Endometrium (tissue), 2 donors: Measurements from ENCODE around the gene ZYX.

Experiments
- FAIRE-seq: peaks from 2 replicates; lab custom pipeline; 2012; peaks lifted over from hg19 to GRCh38; lab: Jason Lieb, UNC
- donor health status: control.
- donor health status: control.

The ZYX gene

GRCh38 chr7:143380646-143381426 is at the start of gene ZYX:
Gene ZYX (plus strand): TSS chr7:143381345. CDS start chr7:143381572, 227 bp downstream.
- no peak for FAIRE-seq

- FAIRE-seq = no peak
Observed at GRCh38 chr7:143334244-143334643, 46.9 kb upstream of the ZYX start.

DNA sequence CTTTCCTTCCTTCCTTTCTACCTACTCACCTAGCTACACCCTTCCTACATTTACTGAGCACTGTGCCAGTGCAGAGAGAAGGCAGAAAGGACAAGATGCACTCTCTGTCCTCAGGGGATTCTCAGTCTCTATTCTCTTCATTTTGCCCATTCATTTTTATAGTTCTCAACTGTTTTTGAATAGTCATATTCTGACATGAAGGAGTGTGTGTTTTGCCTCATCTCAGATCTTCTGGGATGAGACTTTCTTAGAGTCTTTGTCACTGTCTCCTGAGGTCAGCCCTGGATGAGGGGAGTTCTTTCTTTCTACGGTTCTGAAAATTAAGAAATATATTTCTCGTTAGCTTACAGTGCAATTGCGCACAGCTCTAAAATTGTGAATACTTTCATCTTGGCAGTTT is 43.9 kb upstream of the ZYX start:
- FAIRE-seq = no peak

DNA sequence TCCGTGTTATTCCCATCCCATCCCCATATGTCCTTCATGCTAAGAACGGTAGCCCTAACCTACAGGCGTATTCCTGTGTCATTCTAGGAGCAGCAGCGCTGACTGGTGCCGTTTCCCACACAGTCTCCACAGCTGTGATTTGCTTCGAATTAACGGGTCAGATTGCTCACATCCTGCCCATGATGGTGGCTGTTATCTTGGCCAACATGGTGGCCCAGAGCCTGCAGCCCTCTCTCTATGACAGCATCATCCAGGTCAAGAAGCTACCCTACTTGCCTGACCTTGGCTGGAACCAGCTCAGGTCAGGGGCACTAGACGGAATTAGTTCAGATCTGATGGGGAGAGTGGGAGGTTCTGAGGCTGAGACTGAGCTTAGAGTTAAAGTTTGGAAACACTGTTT is 39.3 kb upstream of the ZYX start:
- no peak for FAIRE-seq

DNA sequence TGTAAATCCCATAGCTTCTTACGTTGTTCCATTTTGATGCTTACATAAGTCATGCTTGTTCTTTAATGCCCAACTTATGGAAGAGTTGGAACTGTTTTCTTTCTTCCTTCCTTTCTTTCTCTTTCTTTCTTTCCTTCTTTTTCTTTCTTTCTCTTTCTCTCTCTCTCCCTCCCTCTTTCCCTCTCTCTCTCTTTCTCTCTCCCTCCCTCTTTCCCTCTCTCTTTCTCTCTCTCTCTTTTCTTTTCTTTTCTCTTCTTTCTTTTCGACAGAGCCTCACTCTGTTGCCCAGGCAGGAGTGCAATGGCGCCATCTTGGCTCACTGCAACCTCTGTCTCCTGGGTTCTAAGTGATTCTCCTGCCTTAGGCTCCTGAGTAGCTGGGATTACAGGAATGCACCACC is 37.5 kb upstream of the ZYX start:
- no peak for FAIRE-seq

- no peak for FAIRE-seq
Observed at GRCh38 chr7:143345428-143345900, 35.7 kb upstream of the ZYX start.

GRCh38 chr7:143346018-143346417 is 35.1 kb upstream of the ZYX start:
- no peak for FAIRE-seq

DNA sequence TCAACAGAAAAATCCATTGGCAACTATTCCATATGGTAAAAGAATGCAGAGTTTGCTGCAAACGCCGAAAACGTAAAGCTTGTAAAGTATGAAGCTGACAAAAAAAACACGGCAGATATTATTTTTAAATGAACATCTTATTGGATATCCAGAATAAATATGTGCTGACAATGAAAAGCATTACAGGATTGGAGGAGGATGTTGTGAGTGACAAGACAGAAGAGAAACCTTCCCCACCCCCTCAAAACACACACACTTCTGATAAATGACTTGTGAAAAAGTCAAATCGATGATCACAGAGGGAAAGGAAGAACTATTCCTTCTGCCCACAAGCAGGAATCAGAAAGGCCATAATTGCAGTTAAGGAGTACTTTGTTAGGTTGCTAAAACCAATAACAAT is 33.2 kb upstream of the ZYX start:
- no peak for FAIRE-seq

- FAIRE-seq = no peak
Observed at GRCh38 chr7:143351060-143351459, 30.1 kb upstream of the ZYX start.

DNA sequence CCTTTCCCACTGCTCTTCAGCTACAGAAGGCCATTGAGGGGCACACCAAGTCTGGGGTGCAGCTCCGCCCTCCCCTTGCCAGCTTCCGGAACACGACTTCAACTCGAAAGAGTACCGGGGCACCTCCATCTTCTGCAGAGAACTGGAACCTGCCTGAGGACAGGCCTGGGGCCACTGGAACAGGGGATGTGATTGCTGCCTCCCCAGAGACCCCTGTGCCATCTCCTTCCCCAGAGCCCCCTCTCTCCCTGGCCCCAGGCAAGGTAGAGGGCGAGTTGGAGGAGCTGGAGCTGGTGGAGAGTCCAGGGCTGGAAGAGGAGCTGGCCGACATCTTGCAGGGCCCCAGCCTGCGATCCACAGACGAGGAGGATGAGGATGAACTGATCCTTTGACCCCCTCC is 29.6 kb upstream of the ZYX start:
- no peak for FAIRE-seq

GRCh38 chr7:143352531-143353002 is 28.6 kb upstream of the ZYX start:
- FAIRE-seq = no peak

GRCh38 chr7:143354376-143354775 is 26.8 kb upstream of the ZYX start:
- FAIRE-seq = no peak

DNA sequence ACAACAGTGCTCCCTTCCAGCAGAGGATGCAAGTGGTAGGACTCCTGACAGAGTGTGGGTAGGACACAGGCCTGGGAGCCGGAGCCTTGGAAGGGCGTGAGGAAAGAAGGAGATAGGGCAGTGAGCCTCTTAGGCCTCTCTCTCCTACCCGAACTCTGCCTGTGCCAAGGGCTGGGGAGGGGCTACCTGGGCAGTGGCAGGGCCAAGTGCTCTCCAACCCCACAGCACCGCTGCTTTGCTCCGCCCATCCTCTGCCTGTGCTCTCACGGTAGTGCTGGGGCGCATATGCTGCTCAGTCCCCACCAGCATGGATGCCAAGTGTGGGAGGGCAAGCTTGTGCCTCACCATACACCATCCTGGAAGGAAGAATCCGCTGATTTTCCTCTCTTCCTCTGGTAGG is 26.2 kb upstream of the ZYX start:
- no peak for FAIRE-seq

DNA sequence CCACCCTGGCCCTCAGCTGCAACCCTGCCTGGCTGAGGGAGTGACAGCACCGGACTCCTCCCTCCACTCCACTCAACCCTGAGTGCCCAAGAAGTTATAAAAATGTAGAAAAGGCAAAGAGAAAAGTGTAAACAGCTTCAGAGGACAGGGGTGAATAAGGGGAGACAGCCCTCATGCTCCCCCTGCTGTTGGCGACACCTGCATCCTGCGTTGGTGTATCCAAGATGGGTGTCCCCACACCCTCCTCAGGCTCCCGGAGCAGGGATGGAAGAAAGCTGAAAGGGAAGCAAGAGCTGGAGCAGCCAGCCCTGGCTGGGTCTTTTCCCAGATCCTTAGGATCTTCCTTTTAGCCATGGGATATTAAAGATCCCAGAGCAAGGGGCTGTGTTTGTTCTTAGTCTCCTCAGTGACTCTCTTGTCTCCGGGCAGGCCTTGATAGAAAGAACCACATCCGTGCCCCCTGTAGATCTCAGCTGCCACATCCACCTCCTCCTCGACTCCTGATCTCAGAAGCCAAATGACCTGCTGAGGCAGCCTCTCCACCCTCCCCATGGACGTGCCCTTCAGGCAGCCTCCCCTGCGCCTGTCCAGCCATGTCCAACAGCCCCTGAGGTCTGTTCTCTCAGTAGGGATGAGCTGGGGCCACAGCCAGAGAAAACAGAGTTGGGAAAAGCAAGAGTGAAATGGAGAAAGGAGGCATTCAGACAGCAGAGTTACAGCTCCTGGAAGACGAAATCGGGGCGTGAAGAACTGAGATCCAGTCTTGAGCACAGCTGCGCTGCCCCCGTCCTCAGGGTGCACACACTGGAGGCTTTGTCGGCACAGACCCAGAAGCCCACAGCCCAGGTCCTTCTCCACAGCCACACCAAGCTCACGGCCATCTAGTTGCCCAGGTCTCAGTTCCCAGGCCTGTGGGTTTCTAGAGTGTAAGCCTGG is 25.4 kb upstream of the ZYX start:
- FAIRE-seq = no peak

DNA sequence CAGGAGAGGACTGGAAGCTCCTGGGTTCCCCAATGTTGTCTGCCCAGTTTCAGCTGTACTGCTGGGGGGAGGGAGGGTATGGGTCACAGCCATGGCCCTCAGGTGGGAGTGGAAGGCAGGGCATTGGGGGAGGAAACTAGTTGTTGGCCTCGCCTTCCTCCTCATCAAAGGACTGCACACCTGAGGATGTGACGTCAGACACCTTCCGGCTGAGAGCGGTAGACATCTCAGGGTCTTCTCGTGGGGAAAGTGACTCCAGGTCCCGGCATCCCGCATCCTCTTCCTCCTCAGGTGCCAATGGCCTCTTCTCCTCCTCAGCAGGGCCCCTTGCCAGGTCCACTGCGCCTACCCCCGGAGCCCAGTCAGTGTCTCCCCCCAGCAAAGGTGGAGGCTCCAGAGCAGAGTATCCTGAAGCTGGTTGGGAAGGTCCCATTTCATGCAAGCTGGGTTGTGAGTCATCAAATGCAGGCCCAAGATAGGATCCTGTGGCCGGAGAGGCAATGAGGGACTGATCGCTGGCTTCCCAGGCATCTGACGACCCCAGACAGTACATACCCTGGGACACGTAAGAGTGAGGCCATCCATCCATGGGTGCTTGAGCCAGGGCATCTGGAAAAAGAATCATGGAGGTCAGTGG is 24.6 kb upstream of the ZYX start:
- FAIRE-seq = no peak

GRCh38 chr7:143358626-143359025 is 22.5 kb upstream of the ZYX start:
- FAIRE-seq = no peak

- FAIRE-seq = no peak
Observed at GRCh38 chr7:143359771-143360353, 21.3 kb upstream of the ZYX start.

DNA sequence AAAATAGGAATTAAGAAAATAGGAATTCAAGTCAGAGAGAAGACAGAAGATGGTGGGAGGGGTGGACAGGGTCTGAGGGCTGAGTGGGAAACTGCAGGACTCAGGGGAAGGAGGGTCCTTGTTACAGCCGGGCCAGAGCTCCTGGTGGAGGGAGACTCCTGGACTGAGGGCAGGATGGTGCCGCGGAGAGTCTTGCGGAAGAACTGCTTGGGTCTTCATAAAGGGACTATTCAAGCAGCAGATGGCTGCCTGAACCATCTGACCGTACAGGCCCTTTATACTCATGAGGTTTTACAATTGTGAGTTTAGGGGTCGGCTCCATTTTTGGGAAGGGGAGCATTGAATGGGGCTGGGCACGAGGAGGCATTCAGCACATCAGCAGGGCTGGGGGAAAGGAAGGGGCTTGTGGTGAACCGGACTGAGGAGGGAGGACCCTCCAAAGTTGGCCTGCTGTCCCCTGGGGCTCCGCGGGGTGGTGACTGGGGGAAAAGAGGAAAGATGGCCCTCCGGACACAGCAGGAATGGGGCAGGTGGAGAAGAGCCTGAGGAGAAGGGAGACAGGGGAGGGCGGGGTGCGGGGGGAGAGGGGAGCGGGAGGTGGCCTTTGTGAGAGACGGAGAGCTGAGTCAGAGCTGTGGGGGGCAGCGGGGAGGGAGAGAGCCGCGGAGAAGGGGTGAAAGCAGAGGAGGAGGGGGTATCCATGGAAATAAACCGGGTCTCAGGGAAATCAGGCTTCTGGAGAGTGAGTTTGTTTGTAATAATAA is 20.2 kb upstream of the ZYX start:
- no peak for FAIRE-seq

DNA sequence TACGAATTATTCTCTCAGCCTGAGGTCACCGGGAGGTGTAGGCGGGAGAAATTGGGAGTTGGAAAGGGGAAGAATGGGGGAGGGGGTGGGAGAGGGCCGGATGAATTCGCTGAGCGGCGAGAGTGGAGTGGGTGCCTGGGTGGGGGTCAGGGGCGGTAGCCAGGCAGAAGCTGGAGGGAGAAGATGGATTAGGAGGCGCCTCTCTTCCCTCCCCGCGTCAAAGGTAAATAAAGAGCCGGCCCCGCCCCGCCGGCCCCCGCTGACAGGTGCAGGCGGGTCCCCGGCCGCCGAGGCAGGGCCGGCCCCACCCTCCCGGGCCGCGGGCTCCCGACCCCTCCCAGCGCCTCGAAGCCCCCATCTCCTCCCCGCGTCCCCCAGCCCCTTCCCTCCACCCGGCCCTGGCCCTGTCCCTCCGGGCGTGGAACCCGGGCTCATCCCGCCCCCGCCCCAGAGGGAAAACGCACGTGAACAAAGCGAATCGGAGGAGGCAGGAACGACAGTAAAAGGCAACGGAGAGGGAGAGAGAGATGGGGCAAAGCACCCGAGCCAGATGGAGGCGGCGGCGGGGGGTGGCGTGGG is 19.5 kb upstream of the ZYX start:
- FAIRE-seq = no peak

DNA sequence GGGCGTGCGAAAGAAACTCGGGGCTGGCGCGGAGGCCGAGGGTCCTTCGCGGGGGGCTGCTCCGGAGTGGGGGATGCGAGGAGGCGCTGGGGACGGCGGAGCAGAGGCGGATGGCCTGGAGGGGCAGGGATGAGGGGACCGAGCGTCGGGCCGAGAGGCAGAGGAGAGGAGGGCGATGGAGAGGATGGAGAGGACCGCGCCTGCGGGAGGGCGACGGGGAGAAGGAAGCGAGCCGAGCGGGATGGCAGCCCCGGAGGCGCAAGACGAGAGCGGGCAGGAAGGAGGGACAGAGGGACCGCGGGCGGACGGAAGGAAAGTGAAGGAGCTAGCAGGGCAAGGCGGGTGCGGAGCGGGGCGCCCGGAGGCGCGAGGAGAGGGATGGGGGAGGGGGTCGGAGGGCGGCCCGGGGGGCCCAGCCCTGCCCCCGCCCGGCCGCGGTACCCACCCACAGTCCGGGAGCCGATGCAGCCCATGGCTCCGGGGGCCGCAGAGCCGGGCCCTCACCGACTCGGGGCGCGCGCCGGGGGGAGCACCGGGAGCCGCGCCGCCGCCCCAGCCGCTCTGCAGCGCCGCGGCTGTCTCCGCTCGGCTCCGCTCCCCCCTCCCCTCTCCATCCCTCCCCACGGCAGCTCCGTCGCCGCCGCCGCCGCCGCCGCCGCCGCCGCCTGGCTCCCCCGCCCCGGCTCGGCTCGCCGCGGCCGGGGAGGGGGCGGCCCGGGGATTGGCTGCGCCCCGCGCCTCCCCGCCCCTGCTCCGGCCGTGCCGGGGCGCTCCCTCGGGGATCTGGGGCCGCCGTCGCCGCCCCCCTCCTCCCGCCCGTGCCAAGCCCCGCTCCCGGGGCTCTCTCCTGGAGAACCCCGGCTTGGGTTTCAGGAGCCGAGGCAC is 18.8 kb upstream of the ZYX start, which contains the start of gene FAM131B:
FAM131B (minus strand) TSS at position 583 of the 885 bp plus-strand sequence; CDS start at position 473, 110 bp downstream.
- FAIRE-seq = no peak
